Measurements from ENCODE around the gene RTEL1. TPM values are rescaled to one million over a fixed set of nuclear protein-coding genes. Genes with fewer than 3 reads are reported as not detected.

RTEL1 gene
- polyA plus RNA-seq, 1 of the 3 experiments (the other 2 are of a cell fraction), result 9.9 TPM

GRCh38 chr20:63633732-63634131 is 24.4 kb upstream of the RTEL1 start:
- H3K4me2 ChIP-seq, result no peak overlapping the region
- no peak overlapping the region for H2AFZ ChIP-seq (ENCODE audit: low read depth)
- H4K20me1 ChIP-seq (ENCODE audit: insufficient read depth), result no peaks in the 10 kb centered on the region
- CTCF ChIA-PET, result no interaction called here
- TF ChIP-seq EZH2phosphoT487 (IDR thresholded peaks at IDR 0.05; ENCODE audit: borderline replicate concordance, low read depth) (no peak), NRF1 (IDR thresholded peaks at IDR 0.05; ENCODE audit: low read depth, low read length) (no peak), MAX (IDR thresholded peaks at IDR 0.05; ENCODE audit: low read depth) (no peak), SIN3A (IDR thresholded peaks at IDR 0.05; ENCODE audit: borderline replicate concordance, low read depth, low read length) (no peak), NFIC (IDR thresholded peaks at IDR 0.05; ENCODE audit: borderline replicate concordance) (no peak), SMC3 (IDR thresholded peaks at IDR 0.05; ENCODE audit: low read depth, low read length) (no peak), GATA2 (CRISPR knock-in tag; IDR thresholded peaks at IDR 0.05) (no peak), IRF3 (IDR thresholded peaks at IDR 0.05; ENCODE audit: low read depth, low read length) (no peak), POLR2AphosphoS5 (IDR thresholded peaks at IDR 0.05; ENCODE audit: low read depth, low read length) (no peak), TCF12 (IDR thresholded peaks at IDR 0.05) (no peak), FOXJ3 (CRISPR knock-in tag; IDR thresholded peaks at IDR 0.05) (no peak), JUND (IDR thresholded peaks at IDR 0.05) (no peak), USF1 (IDR thresholded peaks at IDR 0.05; ENCODE audit: borderline replicate concordance, low read depth) (no peak), MEF2A (IDR thresholded peaks at IDR 0.05; ENCODE audit: borderline replicate concordance, low read depth) (no peak), CTCF (IDR thresholded peaks at IDR 0.05) (no peak), RAD21 (IDR thresholded peaks at IDR 0.05; ENCODE audit: low read length) (no peak), FOSL2 (IDR thresholded peaks at IDR 0.05; ENCODE audit: borderline replicate concordance, low read depth) (no peak), ELF1 (IDR thresholded peaks at IDR 0.05) (no peak)
- H3K9me2 ChIP-seq, result no peaks in the 10 kb centered on the region
- DNase-seq, result no peak
- H3F3A ChIP-seq (replicated peaks; ENCODE audit: insufficient read depth), result peaks cover 6% of the 10 kb centered on the region
- 79% methylated on average over 9 of the region's 9 CpGs for WGBS (ENCODE audit: low lambda C conversion rate)
- no peak overlapping the region for H3K4me3 ChIP-seq (ENCODE audit: low read depth in 2 of 2, low read length in 1 of 2)
- no peak overlapping the region for H3K9ac ChIP-seq
- POLR2A ChIA-PET, result no interaction called here
- H3K9me3 ChIP-seq, result no peaks in the 10 kb centered on the region
- no peaks in the 10 kb centered on the region for H3K27me3 ChIP-seq (ENCODE audit: insufficient read depth)
- 0 out of 2 replicates have a peak, but pooled peaks cover 3% of the 10 kb centered on the region for H3K79me2 ChIP-seq (ENCODE audit: insufficient read depth)
- H3K36me3 ChIP-seq (replicated peaks in 1 of 2; ENCODE audit: control insufficient read depth in 1 of 2, insufficient read depth in 2 of 2, low read length in 1 of 2), result no peaks in the 10 kb centered on the region
- H3K27ac ChIP-seq (ENCODE audit: low read depth in 2 of 2, low read length in 1 of 2), result no peak overlapping the region
- H3K4me1 ChIP-seq (ENCODE audit: control insufficient read depth in 1 of 2, insufficient read depth in 2 of 2, low read depth in 1 of 2, low read length in 1 of 2), result peaks cover 0 to 2% of the 10 kb centered on the region in 2 experiments; a peak in 1 of 4 replicates

Data from SK-N-SH (cell line).